PC-9 (cell line): Measurements from ENCODE around the gene SYT7. TPM values are rescaled to one million over a fixed set of nuclear protein-coding genes. Genes with fewer than 3 reads are reported as not detected.

Experiments
- BruUV-seq: library from RNA; stranded (reverse); fragments of 400-500 nt; replicated peaks from 2 replicates; lab custom pipeline; 2021; lab: Mats Ljungman, UMichigan
- CTCF ChIA-PET: fragments of 300-600 bp; sonication (Branson Sonifier 250); formaldehyde crosslinking; loops from one replicate; lab custom pipeline; 2022; ENCODE audit warnings: antibody characterized with exemption; lab: Charles Lee
- POLR2A ChIA-PET: fragments of 300-600 bp; sonication (Branson Sonifier 250); formaldehyde crosslinking; loops from one replicate; lab custom pipeline; 2022; ENCODE audit warnings: antibody characterized with exemption; ENCODE audit not compliant: unreplicated experiment; lab: Charles Lee
- DNase-seq, 2 experiments: peaks; one replicate each; pipeline versions ENCODE4 v3.0.0 to v3.0.0-alpha.2; 2015 to 2022; ENCODE audit warnings: mixed read lengths in 1 of 2
- H2AFZ ChIP-seq: fragments of 200-600 bp; sonication (generic); 2 replicates; pipeline ENCODE4 v1.8.1; 2017; ENCODE audit warnings: antibody characterized with exemption
- H3F3A ChIP-seq: fragments of 200-600 bp; sonication (generic); 2 replicates; pipeline ENCODE4 v1.8.1; 2017; ENCODE audit warnings: antibody characterized with exemption, mild to moderate bottlenecking, low read depth; ENCODE audit not compliant: insufficient read depth
- H3K27ac ChIP-seq: fragments of 200-600 bp; sonication (generic); 2 replicates; pipeline ENCODE4 v1.6.1; 2016; ENCODE audit warnings: mixed run types
- H3K27me3 ChIP-seq: fragments of 200-600 bp; sonication (generic); 2 replicates; pipeline ENCODE4 v1.6.1; 2016; ENCODE audit warnings: low read depth, mixed run types; ENCODE audit not compliant: insufficient read depth
- H3K36me3 ChIP-seq: fragments of 200-600 bp; sonication (generic); 2 replicates; pipeline ENCODE4 v1.6.1; 2016; ENCODE audit warnings: low read depth, mixed run types
- H3K4me1 ChIP-seq: fragments of 200-600 bp; sonication (generic); replicated peaks from 2 replicates; pipeline ENCODE4 v1.6.1; 2016; ENCODE audit warnings: mixed run types; ENCODE audit not compliant: insufficient read depth
- H3K4me2 ChIP-seq: fragments of 200-600 bp; sonication (generic); 2 replicates; pipeline ENCODE4 v1.6.1; 2017; ENCODE audit warnings: mixed run types
- H3K4me3 ChIP-seq: fragments of 200-600 bp; sonication (generic); 2 replicates; pipeline ENCODE4 v1.6.1; 2016; ENCODE audit warnings: mixed run types
- H3K79me2 ChIP-seq: fragments of 200-600 bp; sonication (generic); 2 replicates; pipeline ENCODE4 v1.6.1; 2017; ENCODE audit warnings: low read depth, mixed run types
- H3K9me2 ChIP-seq: fragments of 200-600 bp; sonication (generic); 2 replicates; pipeline ENCODE4 v1.8.1; 2017; ENCODE audit warnings: mild to moderate bottlenecking; ENCODE audit not compliant: insufficient read depth
- H3K9me3 ChIP-seq: fragments of 200-600 bp; sonication (generic); 2 replicates; pipeline ENCODE4 v1.8.1; 2016; ENCODE audit warnings: low read depth; ENCODE audit not compliant: insufficient read depth
- H4K20me1 ChIP-seq: fragments of 200-600 bp; sonication (generic); 2 replicates; pipeline ENCODE4 v1.8.1; 2017; ENCODE audit not compliant: insufficient read depth
- CTCF ChIP-seq: fragments of 200-600 bp; sonication (generic); conservative IDR thresholded peaks from 2 replicates; pipeline ENCODE4 v1.6.1; 2017; ENCODE audit warnings: mixed run types, antibody characterized with exemption, mild to moderate bottlenecking, moderate library complexity
- EZH2 ChIP-seq: fragments of 200-600 bp; sonication (generic); IDR thresholded peaks from 2 replicates; pipeline ENCODE4 v1.8.0; 2017; ENCODE audit warnings: antibody characterized with exemption, low read depth
- intact Hi-C: fragments of 100-400 bp; cut with micrococcal nuclease; formaldehyde crosslinking; loops from one replicate; pipeline ENCODE4 v1.10.0; 2022; ENCODE audit not compliant: unreplicated experiment
- total RNA-seq: library from RNA; stranded (reverse); gene quantifications from 2 replicates; pipeline ENCODE4 v1.2.3, GENCODE V29; 2021

Gene SYT7
- total RNA-seq, 1 experiment from 2014 or later: 4.0 TPM

GRCh38 chr11:61497473-61497872, 83.4 kb downstream of the SYT7 start:
- Histone ChIP-seq H3K36me3 (no peaks in the 10 kb centered on the region), H3K4me3 (no peak overlapping the region), H3K9me2 (no peaks in the 10 kb centered on the region), H2AFZ (no peak overlapping the region), H3K4me1 (peaks cover 3% of the 10 kb centered on the region), H3K4me2 (no peak overlapping the region), H3K79me2 (no peaks in the 10 kb centered on the region), H4K20me1 (no peaks in the 10 kb centered on the region), H3K27ac (no peak overlapping the region), H3K9me3 (no peaks in the 10 kb centered on the region), H3F3A (peaks cover 2% of the 10 kb centered on the region; the same call in 1 of the 2 replicates), H3K27me3 (no peaks in the 10 kb centered on the region)
- TF ChIP-seq CTCF (no peak), EZH2 (no peak)
- intact Hi-C loops: no loop called here
- no TSS peak for BruUV-seq
- ChIA-PET POLR2A (no interaction called here), CTCF (no interaction called here)
- DNase-seq: no peak

GRCh38 chr11:61496602-61497400, 84.1 kb downstream of the SYT7 start:
- DNase-seq: no peak
- intact Hi-C loops: no loop called here
- Histone ChIP-seq H3K36me3 (no peaks in the 10 kb centered on the region), H3K4me1 (no peaks in the 10 kb centered on the region), H3F3A (no peaks in the 10 kb centered on the region; the same call in 1 of the 2 replicates), H3K4me2 (no peak overlapping the region), H3K4me3 (no peak overlapping the region), H3K9me3 (no peaks in the 10 kb centered on the region), H2AFZ (no peak overlapping the region), H3K27ac (no peak overlapping the region), H4K20me1 (no peaks in the 10 kb centered on the region), H3K79me2 (no peaks in the 10 kb centered on the region), H3K9me2 (no peaks in the 10 kb centered on the region), H3K27me3 (no peaks in the 10 kb centered on the region)
- ChIA-PET POLR2A (no interaction called here), CTCF (no interaction called here)
- TF ChIP-seq CTCF (no peak), EZH2 (no peak)
- BruUV-seq: no TSS peak

- intact Hi-C loops: no loop called here
- Histone ChIP-seq H3K36me3 (no peaks in the 10 kb centered on the region), H3K4me1 (no peaks in the 10 kb centered on the region), H3K4me3 (no peak overlapping the region), H4K20me1 (no peaks in the 10 kb centered on the region), H3K9me3 (no peaks in the 10 kb centered on the region), H3K4me2 (no peak overlapping the region), H3K9me2 (no peaks in the 10 kb centered on the region), H3K27ac (no peak overlapping the region), H2AFZ (no peak overlapping the region), H3F3A (no peaks in the 10 kb centered on the region; the same call in 1 of the 2 replicates), H3K79me2 (no peaks in the 10 kb centered on the region), H3K27me3 (no peaks in the 10 kb centered on the region)
- CTCF ChIA-PET: interaction anchor here (0.6 kb wide), 1 partner anchor 214 kb away, joined by 4 read pairs; no protein-coding TSS in a partner anchor
- BruUV-seq: no TSS peak
- DNase-seq: no peak
- TF ChIP-seq CTCF (no peak), EZH2 (no peak)
- POLR2A ChIA-PET: no interaction called here
Measured at GRCh38 chr11:61495801-61496601, 84.9 kb downstream of the SYT7 start.
